T-helper 1 cell treated with Interleukin-12 subunit alpha and Interleukin-12 subunit beta and Interleukin-4 antibody, amounts not matched to agents 30 μg/mL and 1 μg/mL, for 36 hours (primary cell): Measurements from ENCODE around the gene CRK.
A peak's percentile ranks its signal among the peaks of the same experiment; 100 is the strongest.

Source experiments
- H3K27ac Mint-ChIP-seq: one replicate; pipeline ENCODE4 v1.8.0; 2021; ENCODE audit warnings: mild to moderate bottlenecking, mixed read lengths
- H3K27me3 Mint-ChIP-seq: one replicate; pipeline ENCODE4 v1.8.0; 2021; ENCODE audit warnings: low read depth, mixed read lengths
- H3K36me3 Mint-ChIP-seq: one replicate; pipeline ENCODE4 v1.8.0; 2021; ENCODE audit warnings: low read depth, mixed read lengths
- H3K4me1 Mint-ChIP-seq: one replicate; pipeline ENCODE4 v1.8.0; 2021; ENCODE audit warnings: low read depth, mixed read lengths
- H3K4me3 Mint-ChIP-seq: one replicate; pipeline ENCODE4 v1.8.0; 2021; ENCODE audit warnings: mild to moderate bottlenecking, moderate library complexity, mixed read lengths
- H3K9me3 Mint-ChIP-seq: one replicate; pipeline ENCODE4 v1.8.0; 2021; ENCODE audit warnings: mixed read lengths

Gene CRK

GRCh38 chr17:1455797-1456599 lies at the start of gene CRK:
CRK (minus strand) TSS chr17:1456232; CDS start chr17:1456117, 115 bp downstream.
- Mint-ChIP-seq H3K27ac (peak within 1 kb of the TSS; percentile 80), H3K4me1 (peaks cover 23% of the 10 kb centered on the region), H3K36me3 (peaks cover 5% of the 10 kb centered on the region), H3K4me3 (peak within 1 kb of the TSS; percentile 84), H3K27me3 (peaks cover 14% of the 10 kb centered on the region), H3K9me3 (no peaks in the 10 kb centered on the region)

- Mint-ChIP-seq H3K27me3 (no peaks in the 10 kb centered on the region), H3K4me3 (no peak overlapping the region), H3K36me3 (peaks cover 19% of the 10 kb centered on the region), H3K4me1 (peaks cover 9% of the 10 kb centered on the region), H3K27ac (no peak overlapping the region), H3K9me3 (no peaks in the 10 kb centered on the region)
These were observed 49.6 kb upstream of the CRK start for GRCh38 chr17:1505586-1505985.

DNA sequence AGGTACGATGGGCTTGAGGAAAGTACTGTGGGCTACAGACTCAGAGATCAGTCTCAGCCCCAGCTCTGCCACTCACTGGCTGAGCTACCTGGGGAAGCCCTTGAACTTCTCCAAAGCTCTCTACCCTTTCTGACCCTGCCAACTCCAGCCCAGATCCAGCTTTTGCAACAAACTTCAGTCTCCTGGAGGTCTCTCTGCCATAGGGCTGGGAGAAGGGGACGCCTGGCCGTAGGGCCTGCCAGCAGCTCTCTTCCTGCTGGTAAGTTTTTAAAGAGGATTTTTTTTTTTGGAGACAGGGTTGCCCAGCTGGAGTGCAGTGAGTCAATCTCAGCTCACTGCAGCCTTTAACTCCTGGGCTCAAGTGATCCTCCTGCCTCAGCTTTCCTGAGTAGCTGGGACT lies 48.8 kb upstream of the CRK start:
- no peaks in the 10 kb centered on the region for H3K9me3 Mint-ChIP-seq
- H3K27ac Mint-ChIP-seq, result no peak overlapping the region
- no peak overlapping the region for H3K4me3 Mint-ChIP-seq
- H3K36me3 Mint-ChIP-seq, result peaks cover 19% of the 10 kb centered on the region
- H3K4me1 Mint-ChIP-seq, result peaks cover 9% of the 10 kb centered on the region
- no peaks in the 10 kb centered on the region for H3K27me3 Mint-ChIP-seq

DNA sequence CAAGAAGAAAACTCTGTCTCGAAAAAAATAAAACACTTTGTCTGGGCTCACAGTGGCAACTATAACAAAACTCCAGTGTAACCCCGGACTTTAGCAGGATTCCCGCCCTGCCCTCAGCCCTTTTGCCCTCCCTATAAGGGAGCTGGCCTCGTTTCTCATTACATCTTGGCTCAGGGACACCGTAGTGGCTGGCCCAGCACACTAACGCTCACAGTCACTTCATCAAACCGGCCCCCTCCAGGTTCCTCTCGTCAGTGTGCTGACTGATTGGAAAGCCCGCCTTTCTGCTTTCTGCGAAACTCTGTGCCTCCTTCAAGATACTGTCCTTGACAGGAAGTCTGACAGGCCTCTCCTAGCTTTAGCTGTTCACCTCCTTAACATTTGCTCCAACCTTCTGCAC lies 47.7 kb upstream of the CRK start:
- Mint-ChIP-seq H3K36me3 (peaks cover 14% of the 10 kb centered on the region), H3K27ac (no peak overlapping the region), H3K4me1 (no peaks in the 10 kb centered on the region)

DNA sequence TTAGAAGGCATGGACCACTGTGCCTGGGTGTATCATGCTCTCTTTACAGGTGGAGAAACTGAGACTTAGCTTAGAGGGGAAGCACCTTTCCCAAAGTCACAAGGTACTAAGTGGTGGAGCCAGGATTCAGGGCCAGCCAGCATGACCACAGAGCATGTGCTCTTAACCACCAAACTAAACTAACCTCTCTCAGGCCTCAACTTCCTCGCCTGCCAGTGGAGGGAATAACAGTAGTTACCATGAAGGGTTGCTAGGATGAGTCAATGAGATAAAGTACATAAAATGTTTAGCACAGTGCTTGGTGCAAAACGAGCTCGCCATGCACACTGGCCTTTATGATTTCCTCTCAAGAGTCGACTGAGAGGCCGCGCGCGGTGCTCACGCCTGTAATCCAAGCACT lies 42.8 kb upstream of the CRK start:
- peaks cover 1% of the 10 kb centered on the region for H3K36me3 Mint-ChIP-seq
- H3K27ac Mint-ChIP-seq, result peak overlapping the region; percentile 26
- H3K4me3 Mint-ChIP-seq, result no peak overlapping the region
- H3K27me3 Mint-ChIP-seq, result no peaks in the 10 kb centered on the region
- no peaks in the 10 kb centered on the region for H3K4me1 Mint-ChIP-seq
- no peaks in the 10 kb centered on the region for H3K9me3 Mint-ChIP-seq

More for the DNA sequence above, 47.7 kb upstream of the CRK start:
- no peak overlapping the region for H3K4me3 Mint-ChIP-seq
- H3K27me3 Mint-ChIP-seq, result no peaks in the 10 kb centered on the region
- H3K9me3 Mint-ChIP-seq, result no peaks in the 10 kb centered on the region

- Mint-ChIP-seq H3K9me3 (no peaks in the 10 kb centered on the region), H3K4me3 (no peak overlapping the region), H3K27me3 (no peaks in the 10 kb centered on the region), H3K27ac (no peak overlapping the region), H3K36me3 (peaks cover 1% of the 10 kb centered on the region), H3K4me1 (peaks cover 2% of the 10 kb centered on the region)
These were observed 42.2 kb upstream of the CRK start for GRCh38 chr17:1498233-1498632.

- peaks cover 1% of the 10 kb centered on the region for H3K36me3 Mint-ChIP-seq
- no peak overlapping the region for H3K27ac Mint-ChIP-seq
- H3K9me3 Mint-ChIP-seq, result no peaks in the 10 kb centered on the region
- no peaks in the 10 kb centered on the region for H3K27me3 Mint-ChIP-seq
- H3K4me1 Mint-ChIP-seq, result peaks cover 2% of the 10 kb centered on the region
- no peak overlapping the region for H3K4me3 Mint-ChIP-seq
These were observed 41.8 kb upstream of the CRK start for GRCh38 chr17:1497831-1498230.

DNA sequence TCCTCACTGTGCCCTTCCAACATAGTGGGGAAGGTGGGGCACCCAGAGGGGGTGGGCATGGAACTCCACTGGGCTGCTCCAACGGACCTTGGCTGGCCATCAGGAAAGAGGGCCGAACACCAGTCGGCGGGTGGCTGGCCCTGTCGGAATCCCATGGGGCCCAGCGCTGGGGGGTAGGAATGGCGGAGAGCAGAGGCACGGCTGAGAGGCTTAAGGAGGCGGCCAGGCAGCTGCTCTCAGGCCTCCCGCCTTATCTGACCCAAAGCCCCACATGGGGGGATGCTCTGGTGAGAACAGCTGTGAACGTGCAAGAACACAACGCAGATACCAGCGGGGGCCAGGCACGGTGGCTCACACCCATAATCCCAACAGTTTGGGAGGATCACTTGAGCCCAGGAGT lies 40.8 kb upstream of the CRK start:
- no peaks in the 10 kb centered on the region for H3K9me3 Mint-ChIP-seq
- no peaks in the 10 kb centered on the region for H3K27me3 Mint-ChIP-seq
- peaks cover 2% of the 10 kb centered on the region for H3K4me1 Mint-ChIP-seq
- peaks cover 1% of the 10 kb centered on the region for H3K36me3 Mint-ChIP-seq
- H3K27ac Mint-ChIP-seq, result no peak overlapping the region
- no peak overlapping the region for H3K4me3 Mint-ChIP-seq

- Mint-ChIP-seq H3K27me3 (no peaks in the 10 kb centered on the region), H3K36me3 (peaks cover 1% of the 10 kb centered on the region), H3K9me3 (no peaks in the 10 kb centered on the region), H3K4me3 (no peak overlapping the region), H3K27ac (no peak overlapping the region), H3K4me1 (peaks cover 5% of the 10 kb centered on the region)
These were observed 39.4 kb upstream of the CRK start for GRCh38 chr17:1495265-1495989.

DNA sequence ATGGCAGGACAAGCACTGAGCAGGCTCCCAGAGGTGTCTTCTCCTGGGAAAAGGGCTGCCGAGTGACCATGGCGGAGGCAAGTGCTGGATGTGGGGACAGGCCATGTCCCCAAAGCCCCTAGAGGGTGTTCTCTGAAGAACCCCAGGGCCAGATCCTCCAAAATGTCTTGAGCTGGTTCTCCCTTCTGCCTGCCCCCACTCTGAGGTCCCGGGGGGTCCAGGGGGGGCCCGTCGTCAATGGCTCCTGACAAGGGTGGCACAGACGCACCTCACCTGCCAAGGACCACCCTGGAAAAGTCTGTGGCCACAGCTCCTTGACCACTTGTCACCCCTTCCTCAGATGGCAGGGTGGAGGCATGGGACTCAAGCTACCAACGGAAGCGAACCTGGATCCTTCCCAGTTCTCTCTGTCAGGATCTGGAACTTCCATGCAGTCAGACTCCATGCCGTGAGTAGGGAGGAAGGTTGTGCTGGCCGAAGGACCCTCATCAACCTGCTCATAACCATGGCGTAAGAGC lies 38.8 kb upstream of the CRK start:
- Mint-ChIP-seq H3K27me3 (no peaks in the 10 kb centered on the region), H3K4me1 (peaks cover 7% of the 10 kb centered on the region), H3K27ac (no peak overlapping the region), H3K36me3 (peaks cover 1% of the 10 kb centered on the region), H3K4me3 (no peak overlapping the region), H3K9me3 (no peaks in the 10 kb centered on the region)

DNA sequence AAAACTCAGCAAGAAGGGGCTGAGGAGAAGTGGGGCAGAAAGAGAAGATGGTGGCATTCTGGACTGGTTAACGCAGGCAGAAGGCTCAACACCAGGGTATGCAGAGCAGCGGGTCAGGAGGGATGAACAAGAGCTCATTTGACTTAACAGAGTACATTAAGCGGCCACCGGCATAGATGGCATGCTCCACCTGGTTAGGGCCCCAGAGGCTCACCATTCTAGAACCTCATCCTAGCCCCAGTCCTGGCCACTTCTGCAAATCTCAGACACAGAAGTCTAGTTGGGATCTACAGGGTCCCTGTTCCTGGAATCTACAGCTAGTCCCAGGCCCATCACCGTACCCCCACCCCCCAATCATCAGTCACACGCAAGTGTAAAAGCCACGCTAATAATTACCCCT lies 38.2 kb upstream of the CRK start:
- Mint-ChIP-seq H3K4me1 (peaks cover 7% of the 10 kb centered on the region), H3K36me3 (peaks cover 1% of the 10 kb centered on the region), H3K27ac (no peak overlapping the region), H3K9me3 (no peaks in the 10 kb centered on the region), H3K4me3 (peak overlapping the region; percentile 4), H3K27me3 (no peaks in the 10 kb centered on the region)

DNA sequence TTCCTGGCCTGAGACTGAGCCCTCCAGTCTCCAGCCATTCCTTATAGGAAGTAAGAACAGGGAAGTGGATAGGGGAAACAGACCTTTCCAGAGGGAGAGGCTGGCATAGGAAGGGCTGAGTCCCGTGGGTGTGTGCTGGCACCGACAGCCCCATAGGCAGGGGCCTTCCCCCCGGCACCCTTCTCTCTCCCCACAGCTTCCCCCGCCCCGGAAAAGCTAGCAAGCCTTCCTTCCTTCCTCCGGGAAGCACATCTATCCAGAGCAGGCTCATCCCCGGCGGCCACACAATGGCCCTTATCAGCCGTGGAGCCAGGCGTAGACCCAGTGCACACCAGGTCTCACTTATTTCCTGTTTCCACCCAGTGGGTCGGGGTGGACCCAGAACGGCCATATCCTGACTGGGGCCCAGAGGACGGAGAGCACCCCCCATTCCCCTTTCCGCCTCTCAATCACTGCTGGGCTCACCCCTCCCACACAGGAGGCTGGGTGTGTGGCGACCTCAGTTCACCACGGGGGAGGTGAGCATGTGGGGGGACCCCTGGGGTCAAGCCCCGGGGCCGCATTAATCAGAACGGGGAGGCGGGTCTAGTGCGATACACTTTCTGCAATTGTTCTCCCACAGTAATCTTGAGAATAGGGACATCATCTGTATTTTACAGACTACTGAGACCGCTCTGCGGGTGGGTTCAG lies 37.4 kb upstream of the CRK start:
- peak overlapping the region; percentile 26 for H3K27ac Mint-ChIP-seq
- peak overlapping the region; percentile 46 for H3K4me3 Mint-ChIP-seq
- H3K4me1 Mint-ChIP-seq, result peaks cover 11% of the 10 kb centered on the region
- H3K36me3 Mint-ChIP-seq, result no peaks in the 10 kb centered on the region
- H3K27me3 Mint-ChIP-seq, result no peaks in the 10 kb centered on the region
- H3K9me3 Mint-ChIP-seq, result no peaks in the 10 kb centered on the region

GRCh38 chr17:1492249-1493206 lies 36.5 kb upstream of the CRK start, which contains the start of gene MYO1C:
MYO1C (minus strand) TSS chr17:1492686; CDS start chr17:1492487, 199 bp downstream.
- peak within 1 kb of the TSS; percentile 78 for H3K4me3 Mint-ChIP-seq
- H3K36me3 Mint-ChIP-seq, result no peaks in the 10 kb centered on the region
- peaks cover 12% of the 10 kb centered on the region for H3K4me1 Mint-ChIP-seq
- H3K27ac Mint-ChIP-seq, result peak within 1 kb of the TSS; percentile 71
- no peaks in the 10 kb centered on the region for H3K27me3 Mint-ChIP-seq
- no peaks in the 10 kb centered on the region for H3K9me3 Mint-ChIP-seq
